BJ (cell line): Measurements from ENCODE around the gene PSPN. TPM values are rescaled to one million over a fixed set of nuclear protein-coding genes. Genes with fewer than 3 reads are reported as not detected.
"Not testable (repeated sequence)": the region's sequence is repeated elsewhere in the genome, so short reads cannot be mapped to it uniquely, and the experiment has no call there.

Source experiments
- CTCF ChIA-PET: fragments of 350-600 bp; formaldehyde crosslinking; extraction: SDS; loops from one replicate; lab custom pipeline; 2021; ENCODE audit warnings: antibody characterized with exemption, inconsistent platforms; lab: Yijun Ruan, JAX
- POLR2A ChIA-PET: fragments of 300-600 bp; sonication (Branson Sonifier 250); formaldehyde crosslinking; extraction: SDS; loops from one replicate; lab custom pipeline; 2021; ENCODE audit warnings: antibody characterized with exemption; lab: Charles Lee
- DNase-seq: peaks from one replicate; pipeline ENCODE4 v3.0.0-alpha.2; 2011; ENCODE audit warnings: low read depth
- H3K27me3 ChIP-seq: 2 replicates; pipeline ENCODE4 v1.6.0; 2011; ENCODE audit warnings: low read length; ENCODE audit not compliant: control insufficient read depth, insufficient read depth
- H3K36me3 ChIP-seq: 2 replicates; pipeline ENCODE4 v1.5.1; 2011; ENCODE audit warnings: low read length; ENCODE audit not compliant: control insufficient read depth, insufficient read depth
- H3K4me3 ChIP-seq: 2 replicates; pipeline ENCODE4 v1.5.1; 2011; ENCODE audit warnings: low read depth, mild to moderate bottlenecking, control low read depth, low read length
- polyA plus RNA-seq: library from polyadenylated mRNA; depleted of rRNA; stranded (reverse); fragments of >200 nt; gene quantifications from 2 replicates; pipeline ENCODE4 v1.2.3, GENCODE V29; 2011
- TF ChIP-seq, protein P1 (sequence below): IDR thresholded peaks from 2 replicates; pipeline ENCODE4 v1.5.1; 2011; ENCODE audit warnings: low read depth, mild to moderate bottlenecking, control low read depth, inconsistent platforms, low read length, moderate library complexity; ENCODE audit not compliant: insufficient read depth

Gene PSPN
- polyA plus RNA-seq, 1 experiment, result 0.32 TPM

DNA sequence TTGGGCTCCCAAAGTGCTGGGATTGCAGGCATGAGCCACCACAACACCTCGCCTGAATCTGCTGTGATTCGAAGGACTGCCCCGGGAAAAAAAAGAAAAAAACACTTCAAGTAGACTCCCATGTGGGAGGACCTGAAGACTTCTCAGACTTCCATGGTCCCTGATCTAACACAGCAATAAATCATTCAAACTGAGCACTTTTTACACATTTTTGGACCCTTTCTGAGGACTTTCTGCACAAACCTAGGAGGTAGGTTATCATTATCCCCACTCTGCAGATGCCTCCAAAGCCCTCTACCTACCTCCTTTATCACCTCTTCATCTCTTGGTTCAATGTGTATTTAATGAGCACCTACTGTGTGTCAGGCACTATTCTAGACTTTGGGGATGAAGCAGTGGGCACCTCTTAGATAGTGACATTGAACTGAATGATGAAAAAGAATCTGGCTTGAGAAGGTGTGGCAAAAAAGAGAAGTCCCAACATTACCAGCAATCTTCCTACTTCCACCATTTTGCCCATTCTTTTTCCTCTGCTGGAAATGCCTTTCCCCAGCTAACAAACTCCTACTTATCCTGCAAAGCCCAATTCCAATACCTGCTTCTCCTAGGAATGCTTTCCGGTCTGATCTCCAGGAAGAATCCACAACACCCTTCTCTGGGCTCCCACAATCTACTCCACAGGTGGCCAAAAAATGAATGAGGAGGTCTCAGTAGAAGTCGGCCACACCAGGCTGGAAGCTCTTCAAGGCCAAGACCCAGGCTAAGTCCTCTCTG is 16.0 kb downstream of the PSPN start:
- ChIA-PET CTCF (interaction anchor here (1.3 kb wide), 2 partner anchors 7 to 10 kb away, joined by 3 to 5 read pairs; no protein-coding TSS in a partner anchor), POLR2A (no interaction called here)
- no peak for DNase-seq
- Histone ChIP-seq H3K27me3 (no peaks in the 10 kb centered on the region), H3K4me3 (no peak overlapping the region), H3K36me3 (peaks cover 4% of the 10 kb centered on the region)
- TF ChIP-seq, protein P1, sequence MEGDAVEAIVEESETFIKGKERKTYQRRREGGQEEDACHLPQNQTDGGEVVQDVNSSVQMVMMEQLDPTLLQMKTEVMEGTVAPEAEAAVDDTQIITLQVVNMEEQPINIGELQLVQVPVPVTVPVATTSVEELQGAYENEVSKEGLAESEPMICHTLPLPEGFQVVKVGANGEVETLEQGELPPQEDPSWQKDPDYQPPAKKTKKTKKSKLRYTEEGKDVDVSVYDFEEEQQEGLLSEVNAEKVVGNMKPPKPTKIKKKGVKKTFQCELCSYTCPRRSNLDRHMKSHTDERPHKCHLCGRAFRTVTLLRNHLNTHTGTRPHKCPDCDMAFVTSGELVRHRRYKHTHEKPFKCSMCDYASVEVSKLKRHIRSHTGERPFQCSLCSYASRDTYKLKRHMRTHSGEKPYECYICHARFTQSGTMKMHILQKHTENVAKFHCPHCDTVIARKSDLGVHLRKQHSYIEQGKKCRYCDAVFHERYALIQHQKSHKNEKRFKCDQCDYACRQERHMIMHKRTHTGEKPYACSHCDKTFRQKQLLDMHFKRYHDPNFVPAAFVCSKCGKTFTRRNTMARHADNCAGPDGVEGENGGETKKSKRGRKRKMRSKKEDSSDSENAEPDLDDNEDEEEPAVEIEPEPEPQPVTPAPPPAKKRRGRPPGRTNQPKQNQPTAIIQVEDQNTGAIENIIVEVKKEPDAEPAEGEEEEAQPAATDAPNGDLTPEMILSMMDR, result no peak

- no peaks in the 10 kb centered on the region for H3K27me3 ChIP-seq
- TF ChIP-seq, protein P1, result no peak
- no peaks in the 10 kb centered on the region for H3K36me3 ChIP-seq
- ChIA-PET CTCF (interaction anchor here (1.0 kb wide), 1 partner anchor 192 kb away, joined by 4 read pairs; no protein-coding TSS in a partner anchor), POLR2A (no interaction called here)
- H3K4me3 ChIP-seq, result no peak overlapping the region
- no peak for DNase-seq
Observed at GRCh38 chr19:6358003-6358402, 17.7 kb downstream of the PSPN start.

DNA sequence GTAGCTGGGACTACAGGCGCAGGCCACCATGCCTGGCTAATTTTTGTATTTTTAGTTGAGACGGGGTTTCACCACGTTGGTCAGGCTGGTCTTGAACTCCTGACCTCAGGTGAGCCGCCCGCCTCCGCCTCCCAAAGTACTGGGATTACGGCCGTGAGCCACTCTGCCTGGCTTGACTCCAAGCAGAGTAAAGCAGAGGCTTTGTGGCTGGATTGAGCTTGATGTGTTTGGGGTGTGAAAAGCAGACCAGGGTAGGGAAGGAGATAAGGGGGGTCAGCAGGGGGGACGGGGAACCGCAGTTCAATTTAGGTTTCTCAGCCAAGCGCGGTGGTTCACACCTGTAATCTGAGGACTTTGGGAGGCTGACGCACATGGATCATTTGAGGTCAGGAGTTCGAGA is 18.6 kb downstream of the PSPN start:
- TF ChIP-seq, protein P1, result no peak
- CTCF ChIA-PET, result interaction anchor here (0.6 to 1.4 kb wide), 2 partner anchors 28 to 232 kb away, joined by 3 to 4 read pairs; no protein-coding TSS in a partner anchor
- Histone ChIP-seq H3K36me3 (no peaks in the 10 kb centered on the region), H3K4me3 (no peak overlapping the region), H3K27me3 (no peaks in the 10 kb centered on the region)
- DNase-seq, result no peak
- POLR2A ChIA-PET, result no interaction called here

DNA sequence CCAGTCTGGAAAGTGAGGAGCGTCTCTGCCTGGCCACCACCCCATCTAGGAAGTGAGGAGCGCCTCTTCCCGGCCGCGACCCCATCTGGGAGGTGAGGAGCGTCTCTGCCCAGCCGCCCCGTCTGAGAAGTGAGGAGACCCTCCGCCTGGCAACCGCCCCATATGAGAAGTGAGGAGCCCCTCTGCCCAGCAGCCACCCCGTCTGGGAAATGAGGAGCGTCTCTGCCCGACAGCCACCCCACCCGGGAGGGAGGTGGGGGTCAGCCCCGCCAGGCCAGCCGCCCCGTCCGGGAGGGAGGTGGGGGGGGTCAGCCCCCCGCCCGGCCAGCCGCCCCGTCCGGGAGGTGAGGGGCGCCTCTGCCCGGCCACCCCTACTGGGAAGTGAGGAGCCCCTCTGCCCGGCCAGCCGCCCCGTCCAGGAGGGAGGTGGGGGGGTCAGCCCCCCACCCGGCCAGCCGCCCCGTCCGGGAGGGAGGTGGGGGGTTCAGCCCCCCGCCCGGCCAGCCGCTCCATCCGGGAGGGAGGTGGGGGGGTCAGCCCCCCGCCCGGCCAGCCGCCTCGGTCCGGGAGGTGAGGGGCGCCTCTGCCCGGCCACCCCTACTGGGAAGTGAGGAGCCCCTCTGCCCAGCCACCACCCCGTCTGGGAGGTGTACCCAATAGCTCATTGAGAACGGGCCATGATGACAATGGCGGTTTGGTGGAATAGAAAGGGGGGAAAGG is 20.3 kb downstream of the PSPN start:
- CTCF ChIA-PET, POLR2A ChIA-PET, H3K36me3 ChIP-seq, DNase-seq, H3K27me3 ChIP-seq, H3K4me3 ChIP-seq: not testable (repeated sequence)

GRCh38 chr19:6354098-6354674 is 21.5 kb downstream of the PSPN start:
- CTCF ChIA-PET, result interaction anchor here (0.6 to 3.0 kb wide), 11 partner anchors 10 to 366 kb away, joined by 3 to 17 read pairs (median 3); no protein-coding TSS in a partner anchor
- no peaks in the 10 kb centered on the region for H3K36me3 ChIP-seq
- DNase-seq, result no peak
- no peak overlapping the region for H3K4me3 ChIP-seq
- POLR2A ChIA-PET, result no interaction called here
- no peaks in the 10 kb centered on the region for H3K27me3 ChIP-seq
- TF ChIP-seq, protein P1, result peak; percentile 63
